Mammary epithelial cell (primary cell): ENCODE data around the gene SPAG4.

Experiments
- EZH2 ChIP-seq: IDR thresholded peaks from 2 replicates; pipeline ENCODE4 v1.6.1; 2012; ENCODE audit warnings: low read length, inconsistent platforms, borderline replicate concordance
- TF ChIP-seq, protein P1 (sequence below), 2 donors: IDR thresholded peaks in 1 of 2; conservative IDR thresholded peaks in 1 of 2; 2 replicates each; pipeline ENCODE4 v1.5.1; 2011 to 2012; ENCODE audit warnings: inconsistent platforms in 2 of 2, low read length in 2 of 2, mild to moderate bottlenecking in 2 of 2, control low read depth in 1 of 2, low read depth in 1 of 2; ENCODE audit not compliant: insufficient read depth in 1 of 2; ENCODE audit errors: extremely low read depth in 1 of 2

DNA sequence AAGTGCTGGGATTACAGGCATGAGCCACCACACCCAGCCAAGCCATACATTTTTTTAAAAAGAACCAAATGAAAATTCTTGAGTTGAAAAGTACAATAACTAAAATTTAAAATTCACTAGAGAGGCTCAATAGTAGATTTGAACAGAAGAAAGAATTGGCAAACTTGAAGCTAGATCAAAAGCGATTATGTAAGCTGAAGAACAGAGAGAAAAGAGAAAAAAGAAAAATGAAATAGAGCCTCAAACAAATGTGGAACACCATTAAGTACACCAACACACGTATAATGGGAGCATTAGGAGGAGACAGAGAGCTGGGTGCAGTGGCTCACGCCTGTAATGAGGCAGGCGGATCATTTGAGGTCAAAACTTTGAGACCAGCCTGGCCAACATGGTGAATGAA is 42.8 kb upstream of the SPAG4 start:
- TF ChIP-seq, protein P1, sequence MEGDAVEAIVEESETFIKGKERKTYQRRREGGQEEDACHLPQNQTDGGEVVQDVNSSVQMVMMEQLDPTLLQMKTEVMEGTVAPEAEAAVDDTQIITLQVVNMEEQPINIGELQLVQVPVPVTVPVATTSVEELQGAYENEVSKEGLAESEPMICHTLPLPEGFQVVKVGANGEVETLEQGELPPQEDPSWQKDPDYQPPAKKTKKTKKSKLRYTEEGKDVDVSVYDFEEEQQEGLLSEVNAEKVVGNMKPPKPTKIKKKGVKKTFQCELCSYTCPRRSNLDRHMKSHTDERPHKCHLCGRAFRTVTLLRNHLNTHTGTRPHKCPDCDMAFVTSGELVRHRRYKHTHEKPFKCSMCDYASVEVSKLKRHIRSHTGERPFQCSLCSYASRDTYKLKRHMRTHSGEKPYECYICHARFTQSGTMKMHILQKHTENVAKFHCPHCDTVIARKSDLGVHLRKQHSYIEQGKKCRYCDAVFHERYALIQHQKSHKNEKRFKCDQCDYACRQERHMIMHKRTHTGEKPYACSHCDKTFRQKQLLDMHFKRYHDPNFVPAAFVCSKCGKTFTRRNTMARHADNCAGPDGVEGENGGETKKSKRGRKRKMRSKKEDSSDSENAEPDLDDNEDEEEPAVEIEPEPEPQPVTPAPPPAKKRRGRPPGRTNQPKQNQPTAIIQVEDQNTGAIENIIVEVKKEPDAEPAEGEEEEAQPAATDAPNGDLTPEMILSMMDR (conservative IDR thresholded peaks at IDR 0.05 in 1 of 2, IDR thresholded peaks at IDR 0.05 in 1 of 2; ENCODE audit: extremely low read depth in 1 of 2, insufficient read depth in 1 of 2, low read depth in 1 of 2, low read length in 2 of 2): no peak
- TF ChIP-seq EZH2: no peak
